Right ventricle myocardium superior (tissue), 1 donor: ENCODE results near the gene PCMTD2. TPM values are rescaled to one million over a fixed set of nuclear protein-coding genes. Genes with fewer than 3 reads are reported as not detected.
"Not testable (repeated sequence)": the region's sequence is repeated elsewhere in the genome, so short reads cannot be mapped to it uniquely, and the experiment has no call there.

ENCODE experiments used
- ATAC-seq: fragments of 200-7000 bp; cut with Tn5 transposase; one replicate; pipeline ENCODE4 v1.9.1; 2020; ENCODE audit warnings: mild to moderate bottlenecking; ENCODE audit not compliant: poor library complexity
- DNase-seq: peaks from one replicate; pipeline ENCODE4 v3.0.0-alpha.2; 2020
- intact Hi-C: fragments of 100-400 bp; cut with DNase I; formaldehyde crosslinking; loops from one replicate; pipeline ENCODE4 v1.11.2; 2022
- total RNA-seq: library from RNA; stranded (reverse); fragmentation: NEBNext Ultra II Directional; extraction: Animal tissue kit (Norgen Biotek cat#: 25700); gene quantifications from one replicate; pipeline ENCODE4 v1.2.1, GENCODE V29; 2021
- donor health status: DM: no; HTN: yes; CAD: no; lungs with severe emphysema.

The PCMTD2 gene
- total RNA-seq, 1 donor from 2014 or later, result 81.9 TPM

DNA sequence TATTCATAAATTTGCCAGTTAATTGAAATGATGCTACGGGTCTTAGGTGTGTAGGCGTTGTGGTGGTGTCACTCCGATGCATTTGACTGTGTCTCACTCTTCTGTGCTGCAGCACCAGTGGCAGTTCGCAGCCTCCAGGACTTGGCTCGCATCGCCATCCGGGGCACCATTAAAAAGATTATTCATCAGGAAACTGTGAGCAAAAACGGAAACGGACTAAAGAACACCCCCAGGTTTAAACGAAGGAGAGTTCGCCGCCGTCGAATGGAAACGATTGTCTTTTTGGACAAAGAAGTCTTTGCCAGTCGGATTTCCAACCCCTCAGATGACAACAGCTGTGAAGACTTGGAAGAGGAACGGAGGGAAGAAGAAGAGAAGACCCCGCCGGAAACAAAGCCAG is 17.6 kb downstream of the PCMTD2 start:
- DNase-seq, result no peak
- intact Hi-C loops, result no loop called here
- ATAC-seq, result no peak

DNA sequence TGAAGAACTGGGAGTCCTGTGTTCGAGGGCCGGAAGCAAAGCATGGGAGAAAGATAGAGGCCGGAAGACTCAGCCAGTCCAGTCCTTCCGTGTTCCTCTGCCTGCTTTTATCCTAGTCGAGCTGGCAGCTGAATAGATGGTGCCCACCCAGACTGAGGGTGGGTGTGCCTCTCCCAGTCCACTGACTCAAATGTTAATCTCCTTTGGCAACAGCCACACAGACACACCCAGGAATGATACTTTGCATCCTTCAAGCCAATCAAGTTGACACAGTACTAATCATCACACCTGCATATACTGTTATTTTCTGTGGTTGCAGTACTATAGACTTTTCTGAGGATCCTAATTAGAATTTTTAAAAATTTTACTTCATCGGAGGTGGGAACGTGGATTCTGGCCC is 21.3 kb downstream of the PCMTD2 start:
- intact Hi-C loops, result no loop called here
- no peak for ATAC-seq
- no peak for DNase-seq

DNA sequence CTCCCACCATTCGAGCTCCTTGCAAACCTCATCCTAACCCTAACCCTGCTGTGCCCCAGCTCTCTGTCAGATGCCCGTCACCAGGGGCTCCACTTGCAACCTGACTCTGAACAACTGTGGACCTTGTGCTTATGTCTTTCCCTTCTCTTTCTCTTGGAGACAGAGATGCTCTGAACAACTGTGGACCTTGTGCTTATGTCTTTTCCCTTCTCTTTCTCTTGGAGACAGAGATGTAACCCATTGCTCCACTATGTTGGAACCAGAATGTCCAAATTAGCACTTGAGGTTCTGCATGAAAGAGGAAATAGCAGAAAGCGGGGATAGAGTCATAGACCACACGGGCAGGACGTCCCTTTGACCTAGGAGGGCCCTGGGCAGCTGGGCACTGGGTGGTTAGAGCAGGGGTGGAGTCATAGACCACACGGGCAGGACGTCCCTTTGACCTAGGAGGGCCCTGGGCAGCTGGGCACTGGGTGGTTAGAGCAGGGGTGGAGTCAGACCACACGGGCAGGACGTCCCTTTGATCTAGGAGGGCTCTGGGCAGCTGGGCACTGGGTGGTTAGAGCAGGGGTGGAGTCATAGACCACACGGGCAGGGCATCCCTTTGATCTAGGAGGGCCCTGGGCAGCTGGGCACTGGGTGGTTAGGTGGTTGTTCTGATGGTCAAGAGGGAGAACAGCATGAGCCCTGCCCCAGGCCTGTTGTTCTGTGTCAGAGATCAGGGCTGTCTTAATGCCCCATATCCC is 22.2 kb downstream of the PCMTD2 start:
- intact Hi-C loops, result no loop called here
- ATAC-seq (no peak), DNase-seq (no peak)

DNA sequence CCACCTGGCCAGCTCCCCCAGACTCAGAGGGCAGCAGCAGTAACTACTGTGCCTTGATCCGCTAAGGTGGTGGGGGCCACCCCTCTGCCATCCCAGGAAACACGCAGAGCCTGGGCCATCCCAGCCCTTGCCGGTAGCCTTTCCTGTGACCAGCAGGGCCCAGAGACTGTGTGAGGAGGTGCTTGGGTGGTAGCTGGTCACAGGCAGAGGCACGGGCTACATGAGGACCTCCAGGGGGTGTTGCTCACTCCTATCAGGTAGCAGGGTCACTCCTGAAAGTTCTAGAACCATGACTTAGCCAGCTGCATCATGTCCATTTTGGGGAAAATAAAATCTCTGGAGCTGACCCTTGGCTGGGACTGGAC is 22.8 kb downstream of the PCMTD2 start:
- intact Hi-C loops, result no loop called here
- ATAC-seq, result no peak
- DNase-seq, result peak; percentile 17

DNA sequence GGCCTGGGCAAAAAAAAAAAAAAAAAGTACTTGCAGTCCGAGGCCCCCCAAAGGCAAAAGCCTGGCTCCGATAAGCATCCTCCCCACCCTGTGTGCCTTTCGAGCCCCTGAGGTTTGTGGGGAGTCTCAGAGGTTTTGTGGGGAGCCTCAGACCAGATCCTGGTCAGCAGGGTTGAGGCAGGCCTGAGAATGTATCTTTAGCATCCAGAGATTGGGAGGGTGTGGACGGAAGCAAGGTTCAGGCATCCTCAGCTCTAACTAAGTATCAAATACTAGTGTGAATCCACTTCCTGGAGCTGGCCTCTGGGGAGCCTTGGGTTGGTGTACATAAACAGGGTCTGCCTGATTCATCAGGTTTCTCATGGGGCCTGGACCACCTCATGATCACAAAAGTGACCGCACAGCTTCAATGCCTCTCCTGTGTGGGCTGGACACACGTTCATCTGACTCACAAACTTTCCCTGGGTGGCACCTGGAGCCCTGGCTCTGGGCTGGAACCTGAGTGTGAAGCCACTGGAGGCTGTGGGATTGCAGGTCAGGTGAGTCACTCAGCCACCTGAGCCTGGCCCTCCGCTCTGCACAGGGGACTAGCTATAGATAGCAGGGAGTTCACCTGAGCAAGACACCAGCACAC is 24.4 kb downstream of the PCMTD2 start:
- intact Hi-C loops, result no loop called here
- ATAC-seq, result no peak
- peak; percentile 31 for DNase-seq

DNA sequence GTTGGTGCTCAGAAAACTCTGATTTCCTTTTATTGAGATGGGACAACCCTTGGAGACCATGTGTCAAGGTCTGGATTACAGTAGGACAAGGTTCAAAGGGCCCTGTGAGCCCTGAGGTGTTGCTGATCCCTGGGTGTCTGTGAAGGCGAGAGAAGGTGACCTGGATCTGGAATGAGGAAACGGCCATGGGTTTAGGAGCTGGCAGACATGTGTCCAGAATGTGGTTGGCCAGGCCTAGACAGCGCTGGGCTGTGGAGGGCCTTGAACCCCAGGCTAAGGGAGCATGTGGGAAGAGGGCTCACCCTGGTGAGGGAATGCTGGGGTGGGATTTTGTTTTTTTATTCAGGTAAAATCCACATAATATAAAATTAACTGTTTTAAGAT is 24.9 kb downstream of the PCMTD2 start:
- ATAC-seq (peak; percentile 51), DNase-seq (peak; percentile 15)
- intact Hi-C loops, result no loop called here

DNA sequence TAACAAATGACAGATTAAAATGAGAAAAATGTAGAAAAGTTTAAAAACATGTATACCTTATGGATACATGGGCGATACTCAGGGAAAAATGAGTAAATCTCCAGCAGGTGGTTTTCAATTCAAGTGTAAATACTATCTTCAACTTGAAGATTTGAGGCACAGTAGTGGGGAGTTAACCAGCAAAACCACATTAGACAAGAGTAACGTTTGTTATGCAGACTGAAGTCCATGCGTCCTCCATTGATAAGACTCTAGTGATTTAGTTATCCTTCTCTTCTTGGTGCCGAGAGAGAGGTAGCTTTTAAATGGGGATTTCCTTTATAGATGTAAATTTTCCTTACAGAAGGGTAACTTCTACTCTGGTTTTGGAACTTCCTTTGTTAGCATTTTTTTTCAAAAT is 28.1 kb downstream of the PCMTD2 start:
- DNase-seq (no peak), ATAC-seq (no peak)
- intact Hi-C loops, result no loop called here

DNA sequence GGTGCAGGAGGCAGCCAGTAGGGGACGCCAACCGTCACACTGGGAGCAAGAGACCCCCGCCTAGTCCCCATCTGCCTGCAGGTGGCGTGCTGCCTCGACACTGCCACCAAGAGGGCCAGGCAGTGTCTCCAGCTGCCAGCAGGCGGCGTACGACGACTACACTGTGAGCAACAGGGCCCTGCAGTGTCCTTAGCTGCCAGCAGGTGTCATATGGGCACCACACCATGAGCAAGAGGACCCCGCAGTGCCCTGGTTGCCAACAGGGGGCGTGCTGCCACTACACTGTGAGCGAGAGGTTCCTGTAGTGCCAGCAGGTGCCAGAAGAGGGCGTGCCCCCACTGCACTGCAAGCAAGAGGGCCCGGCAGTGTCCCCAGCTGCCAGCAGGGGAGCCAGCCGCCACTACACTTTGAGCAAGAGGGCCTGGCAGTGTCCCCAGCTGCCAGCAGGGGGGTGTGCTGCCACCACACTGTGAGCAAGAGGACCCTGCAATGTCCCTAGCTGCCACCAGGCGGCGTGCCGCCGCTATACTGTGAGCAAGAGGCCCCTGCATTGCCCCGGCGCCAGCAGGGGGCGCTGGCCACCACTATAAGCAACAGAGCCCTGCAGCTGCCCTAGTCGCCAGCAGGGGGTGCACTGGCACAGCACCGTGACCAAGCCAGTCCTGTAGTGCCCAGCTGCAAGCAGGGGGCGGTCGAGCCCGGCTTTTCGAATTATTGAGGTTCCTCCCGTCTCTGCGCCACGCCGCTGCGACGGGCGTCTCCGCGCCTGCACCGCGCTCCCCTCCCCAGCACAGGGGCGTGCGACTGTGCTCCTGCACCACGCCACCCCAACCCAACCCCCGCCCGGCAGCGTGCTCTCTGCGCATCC is 30.3 kb downstream of the PCMTD2 start:
- intact Hi-C loops, result not testable (repeated sequence)
- DNase-seq (peak; percentile 87), ATAC-seq (peak; percentile 88)

DNA sequence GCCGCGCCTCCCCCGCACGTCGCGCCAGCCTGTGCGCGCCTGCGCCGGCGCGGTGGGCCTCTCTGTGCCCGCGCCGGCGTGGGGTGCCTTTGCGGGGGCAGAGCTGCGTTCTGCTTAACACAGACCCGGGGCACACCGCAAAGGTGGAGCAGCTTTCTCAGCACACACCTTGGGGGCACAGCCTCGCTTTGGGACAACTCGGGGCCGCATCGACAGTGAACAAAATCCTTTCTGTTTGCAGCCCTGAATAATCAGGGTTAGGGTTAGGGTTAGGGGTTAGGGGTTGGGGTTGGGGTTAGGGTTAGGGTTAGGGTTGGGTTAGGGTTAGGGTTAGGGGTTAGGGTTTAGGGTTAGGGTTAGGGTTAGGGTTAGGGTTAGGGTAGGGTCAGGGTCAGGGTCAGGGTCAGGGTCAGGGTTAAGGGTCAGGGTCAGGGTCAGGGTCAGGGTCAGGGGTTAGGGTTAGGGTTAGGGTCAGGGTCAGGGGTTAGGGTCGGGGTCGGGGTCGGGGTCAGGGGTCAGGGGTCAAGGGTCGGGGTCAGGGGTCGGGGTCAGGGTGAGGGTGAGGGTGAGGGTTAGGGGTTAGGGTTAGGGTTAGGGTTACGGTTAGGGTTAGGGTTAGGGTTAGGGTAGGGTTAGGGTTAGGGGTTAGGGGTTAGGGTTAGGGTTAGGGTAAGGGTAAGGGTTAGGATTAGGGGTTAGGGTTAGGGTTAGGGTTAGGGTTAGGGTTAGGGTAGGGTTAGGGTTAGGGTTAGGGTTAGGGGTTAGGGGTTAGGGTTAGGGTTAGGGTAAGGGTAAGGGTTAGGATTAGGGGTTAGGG is 31.1 kb downstream of the PCMTD2 start:
- intact Hi-C loops, DNase-seq: not testable (repeated sequence)
- peak; percentile 40 for ATAC-seq

DNA sequence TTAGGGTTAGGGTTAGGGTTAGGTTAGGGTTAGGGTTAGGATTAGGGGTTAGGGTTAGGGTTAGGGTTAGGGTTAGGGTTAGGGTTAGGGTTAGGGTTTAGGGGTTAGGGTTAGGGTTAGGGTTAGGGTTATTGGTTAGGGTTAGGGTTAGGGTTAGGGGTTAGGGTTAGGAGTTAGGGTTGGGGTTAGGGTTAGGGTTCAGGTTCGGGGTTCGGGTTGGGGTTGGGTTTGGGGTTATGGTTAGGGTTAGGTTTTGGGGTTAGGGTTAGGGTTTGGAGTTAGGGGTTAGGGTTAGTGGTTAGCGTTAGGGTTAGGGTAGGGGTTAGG is 31.7 kb downstream of the PCMTD2 start:
- ATAC-seq, DNase-seq, intact Hi-C loops: not testable (repeated sequence)

DNA sequence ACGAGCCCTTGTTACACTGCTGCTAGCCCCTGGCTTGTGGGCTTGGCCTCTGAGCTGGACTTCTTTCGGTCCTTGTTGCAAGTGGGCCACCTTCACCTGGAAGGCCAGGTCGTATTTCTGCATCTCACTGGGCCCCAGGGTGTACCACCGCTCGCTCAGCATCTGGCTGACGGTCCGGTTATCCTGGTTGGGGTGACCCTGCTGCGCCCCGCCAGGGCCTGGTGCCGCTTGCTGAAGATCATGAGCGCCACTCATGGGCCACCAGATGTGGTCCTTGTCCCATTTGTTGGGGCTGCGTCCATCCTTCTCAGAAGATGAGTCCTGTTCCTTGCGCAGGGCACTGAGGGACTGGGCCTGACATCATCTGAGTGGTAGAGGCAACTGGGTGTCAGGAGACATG is 36.6 kb downstream of the PCMTD2 start:
- intact Hi-C loops, DNase-seq, ATAC-seq: not testable (repeated sequence)

DNA sequence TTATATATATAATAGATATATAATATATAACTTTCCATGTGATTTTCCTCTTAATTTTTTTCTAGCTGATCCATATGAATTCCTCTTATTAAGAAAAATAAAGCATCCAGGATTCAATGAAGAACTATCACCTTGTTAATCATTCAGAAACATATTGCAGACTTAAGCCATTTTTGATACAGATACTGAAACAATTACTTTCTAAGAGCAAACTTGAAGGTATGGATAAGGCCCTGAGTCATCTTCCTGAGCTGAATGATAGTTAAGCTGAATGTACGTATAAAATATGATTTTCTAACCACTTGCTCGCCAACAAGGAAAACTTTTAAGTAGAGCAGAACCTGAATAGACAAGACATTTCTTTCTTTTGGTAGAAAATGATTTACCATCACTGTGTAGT is 47.5 kb downstream of the PCMTD2 start:
- intact Hi-C loops, ATAC-seq, DNase-seq: not testable (repeated sequence)

DNA sequence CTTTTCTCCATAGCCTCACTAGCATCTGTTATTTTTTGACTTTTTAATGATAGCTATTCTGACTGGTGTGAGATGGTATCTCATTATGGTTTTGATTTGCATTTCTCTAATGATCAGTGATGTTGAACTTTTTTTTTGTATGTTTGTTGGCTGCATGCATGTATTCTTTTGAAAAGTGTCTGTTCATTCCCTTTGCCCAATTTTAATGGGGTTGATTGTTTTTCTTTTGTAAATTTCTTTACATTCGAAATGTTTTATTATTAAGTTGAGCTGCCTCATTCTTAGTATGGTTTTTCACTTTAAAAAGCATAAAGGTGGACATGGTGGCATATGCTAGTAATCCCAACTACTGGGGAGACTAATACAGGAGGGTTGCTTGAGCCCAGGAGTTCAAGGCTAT is 58.2 kb downstream of the PCMTD2 start:
- DNase-seq, ATAC-seq, intact Hi-C loops: not testable (repeated sequence)

DNA sequence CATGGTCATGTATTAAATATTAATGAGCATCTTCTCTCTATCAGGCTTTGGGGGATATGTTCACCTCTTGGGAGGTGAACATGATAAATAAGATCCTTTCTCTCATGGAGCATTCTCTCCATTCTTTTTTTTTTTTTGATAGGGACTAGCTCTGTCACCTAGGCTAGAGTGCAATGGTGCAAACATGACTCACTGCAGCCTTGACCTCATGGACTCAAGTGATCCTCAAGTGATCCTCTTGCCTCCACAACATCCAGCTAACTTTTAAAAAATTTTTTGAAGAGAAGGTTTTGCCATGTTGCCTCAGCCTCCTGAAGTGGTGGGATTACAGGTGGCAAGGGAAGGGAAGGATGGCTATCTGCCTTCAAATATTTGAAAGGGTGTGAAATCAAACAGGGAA is 59.8 kb downstream of the PCMTD2 start:
- ATAC-seq, intact Hi-C loops, DNase-seq: not testable (repeated sequence)

DNA sequence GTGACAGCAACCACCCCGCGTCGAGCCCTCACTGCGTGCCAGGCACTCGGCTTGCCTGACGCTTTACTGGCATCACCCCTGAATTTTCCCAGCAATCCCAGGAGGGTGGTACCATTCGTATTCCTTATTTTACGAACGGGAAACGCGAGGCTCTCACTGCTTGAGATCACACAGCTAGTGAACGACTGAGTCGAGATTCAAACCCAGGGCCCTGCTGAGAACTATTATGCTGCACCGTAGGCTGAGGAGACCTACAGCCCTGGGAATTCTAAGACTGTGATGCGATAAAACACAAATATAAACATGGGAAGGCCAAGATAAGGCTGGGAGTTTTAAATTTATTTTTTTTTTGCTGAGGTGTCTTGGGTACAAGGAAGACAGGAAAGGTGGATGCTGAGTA is 60.3 kb downstream of the PCMTD2 start:
- DNase-seq, intact Hi-C loops, ATAC-seq: not testable (repeated sequence)

DNA sequence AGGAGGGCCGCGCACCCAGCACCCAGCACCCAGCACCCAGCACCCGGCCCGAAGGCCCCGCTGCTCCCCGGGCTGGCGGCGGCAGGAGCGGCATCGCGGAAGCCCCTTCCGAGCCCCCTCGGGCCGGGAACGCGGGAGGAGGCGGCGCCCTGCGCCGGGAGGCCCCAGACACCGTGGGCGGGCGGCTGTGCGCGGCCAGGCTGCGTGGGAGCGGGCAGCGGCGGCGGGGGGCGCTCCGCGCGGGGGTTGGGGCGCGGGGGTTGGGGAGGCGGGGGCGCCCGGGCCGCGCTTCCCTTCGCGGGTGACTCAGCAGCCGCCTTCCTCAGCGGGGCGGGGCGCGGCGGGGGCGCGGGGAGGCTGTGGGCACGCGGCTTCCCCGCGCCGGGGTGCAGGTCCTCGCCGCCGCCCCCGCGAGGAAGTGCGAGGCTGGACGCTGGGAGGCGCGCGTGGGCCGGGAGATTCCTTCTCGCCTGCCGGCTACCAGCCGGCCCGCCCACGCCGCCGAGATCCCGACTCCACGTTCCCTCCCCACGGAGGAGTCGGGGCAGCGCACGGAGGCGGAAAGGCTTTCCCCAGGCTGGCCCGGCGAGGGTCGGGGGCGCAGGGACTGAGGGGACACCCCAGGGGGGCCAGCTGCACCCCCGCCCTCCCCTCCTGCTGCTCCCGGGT is 61.0 kb downstream of the PCMTD2 start:
- DNase-seq, result peak; percentile 57
- peak; percentile 46 for ATAC-seq
- intact Hi-C loops, result not testable (repeated sequence)

DNA sequence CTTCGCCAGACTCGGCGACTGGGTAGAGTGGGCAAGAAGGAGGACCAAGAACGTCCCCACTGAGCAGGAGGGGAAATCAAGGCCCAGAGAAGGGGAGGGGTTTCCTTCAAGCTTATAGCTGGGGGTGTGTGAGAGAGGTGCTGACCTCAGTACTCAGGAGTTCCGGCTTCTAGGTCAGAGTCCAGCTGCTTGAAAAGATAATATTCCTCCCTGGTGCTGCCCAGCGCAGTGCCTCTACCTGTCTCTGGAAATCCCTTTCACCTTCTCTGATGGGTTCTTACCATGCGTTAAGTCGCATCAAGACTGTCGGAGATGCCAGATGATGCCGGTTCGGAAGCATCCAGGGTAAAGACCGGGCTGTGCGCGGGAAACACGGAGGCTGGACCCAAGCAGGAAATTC is 61.8 kb downstream of the PCMTD2 start:
- DNase-seq, ATAC-seq: not testable (repeated sequence)

DNA sequence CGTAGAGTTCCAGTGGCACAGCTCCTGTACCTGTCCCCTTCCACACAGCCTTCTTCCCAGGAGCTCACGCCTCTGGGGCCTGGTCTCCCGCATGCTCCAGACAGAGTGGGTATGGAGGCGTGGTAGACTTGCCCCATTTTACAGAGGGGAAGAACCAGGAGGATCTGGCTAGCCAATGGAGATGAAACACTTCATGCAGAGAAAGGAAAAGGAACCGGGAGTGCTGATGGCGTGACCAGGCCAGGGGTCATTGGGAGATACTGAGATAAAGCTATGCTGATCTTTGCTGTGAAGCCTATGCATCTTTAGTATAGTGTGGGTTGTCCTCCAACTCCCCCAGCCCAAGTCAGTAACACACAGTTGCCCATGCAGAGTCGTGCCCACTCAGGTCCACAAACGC is 62.5 kb downstream of the PCMTD2 start:
- ATAC-seq, intact Hi-C loops: not testable (repeated sequence)

More for the DNA sequence above, 61.8 kb downstream of the PCMTD2 start:
- intact Hi-C loops, result not testable (repeated sequence)

More for the DNA sequence above, 62.5 kb downstream of the PCMTD2 start:
- DNase-seq, result not testable (repeated sequence)
